NCI-H446 treated with DMSO at 0.1 percent for 48 hours (cell line): ENCODE data around the gene BRME1.
A peak's percentile ranks its signal among the peaks of the same experiment; 100 is the strongest.
"Not testable (repeated sequence)": the region's sequence is repeated elsewhere in the genome, so short reads cannot be mapped to it uniquely, and the experiment has no call there.

Source experiments
- DNase-seq: peaks from one replicate; lab custom pipeline; 2025; lab: John Stamatoyannopoulos, UW

The BRME1 gene

GRCh38 chr19:13865571-13866462 is 40.1 kb downstream of the BRME1 start:
- no peak for DNase-seq

DNA sequence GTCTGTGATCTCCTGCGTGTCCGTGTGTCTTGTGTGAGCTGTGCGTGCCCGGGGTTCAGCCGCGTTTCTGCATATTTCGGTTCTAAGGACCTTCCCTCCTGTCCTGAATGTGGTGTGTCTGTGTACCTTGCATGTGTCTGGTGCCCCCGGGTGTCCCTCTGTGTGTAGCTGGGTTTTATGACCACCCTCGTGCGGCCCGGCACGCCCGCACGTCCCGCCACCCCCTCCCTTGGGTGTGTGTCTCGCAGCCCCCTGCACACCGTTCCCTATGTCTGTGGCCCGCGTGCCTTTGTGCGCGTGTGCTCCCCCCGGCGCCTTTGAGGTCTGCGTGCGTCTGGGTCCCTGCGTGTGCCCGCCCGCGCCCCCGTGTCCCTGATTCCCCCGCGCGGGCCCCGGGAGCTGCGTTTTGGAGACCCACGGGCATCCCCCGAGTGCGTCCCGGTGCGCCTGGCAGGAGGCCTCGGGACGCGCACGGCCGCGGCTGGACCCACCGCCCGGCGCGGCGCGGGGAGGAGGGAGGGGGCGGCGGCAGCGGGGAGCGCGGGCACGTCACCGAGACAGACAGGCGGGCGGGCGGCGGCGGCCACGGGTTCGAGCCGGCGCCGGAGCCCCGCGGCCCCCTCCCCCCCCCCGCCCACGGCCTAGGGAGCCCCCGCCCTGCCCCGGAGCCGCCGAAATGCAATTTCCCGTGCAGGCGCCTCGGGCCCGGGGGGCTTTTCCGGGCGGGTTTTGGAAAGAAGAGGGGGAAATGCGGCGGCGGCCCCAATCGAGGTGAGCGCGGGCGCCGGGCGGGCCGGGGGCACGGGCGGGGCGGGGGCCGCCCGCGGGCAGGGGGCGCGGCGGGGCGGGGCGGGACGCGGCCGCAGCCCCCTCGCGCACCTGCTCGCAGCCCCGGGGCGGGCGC is 41.0 kb downstream of the BRME1 start:
- no peak for DNase-seq

- DNase-seq = no peak
These were observed 41.8 kb downstream of the BRME1 start for GRCh38 chr19:13864046-13864666.

GRCh38 chr19:13861714-13862531 is 44.0 kb downstream of the BRME1 start:
- peak; percentile 61 for DNase-seq

GRCh38 chr19:13861392-13861713 is 44.6 kb downstream of the BRME1 start:
- no peak for DNase-seq

GRCh38 chr19:13860679-13861391 is 45.1 kb downstream of the BRME1 start:
- DNase-seq = no peak

GRCh38 chr19:13859361-13859880 is 46.5 kb downstream of the BRME1 start:
- DNase-seq = no peak

DNA sequence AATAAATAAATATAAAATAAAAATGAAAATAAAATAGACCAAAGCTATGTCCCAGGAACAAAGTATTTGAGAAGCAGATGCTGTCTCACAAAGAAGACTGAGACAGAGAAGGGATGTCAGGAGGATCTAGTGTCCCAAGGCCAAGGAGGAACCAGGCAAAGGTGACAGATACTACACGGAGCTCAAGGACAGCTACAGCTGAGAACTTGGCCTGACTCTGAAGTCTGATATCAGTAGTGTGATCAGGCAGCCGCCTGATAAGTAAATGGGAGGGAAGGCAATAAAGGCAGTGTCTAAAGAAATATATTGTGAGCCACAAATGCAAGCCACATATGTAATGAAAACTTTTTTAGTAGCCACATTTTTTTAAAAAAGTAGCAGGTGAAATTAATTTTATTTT is 49.4 kb downstream of the BRME1 start:
- no peak for DNase-seq

DNA sequence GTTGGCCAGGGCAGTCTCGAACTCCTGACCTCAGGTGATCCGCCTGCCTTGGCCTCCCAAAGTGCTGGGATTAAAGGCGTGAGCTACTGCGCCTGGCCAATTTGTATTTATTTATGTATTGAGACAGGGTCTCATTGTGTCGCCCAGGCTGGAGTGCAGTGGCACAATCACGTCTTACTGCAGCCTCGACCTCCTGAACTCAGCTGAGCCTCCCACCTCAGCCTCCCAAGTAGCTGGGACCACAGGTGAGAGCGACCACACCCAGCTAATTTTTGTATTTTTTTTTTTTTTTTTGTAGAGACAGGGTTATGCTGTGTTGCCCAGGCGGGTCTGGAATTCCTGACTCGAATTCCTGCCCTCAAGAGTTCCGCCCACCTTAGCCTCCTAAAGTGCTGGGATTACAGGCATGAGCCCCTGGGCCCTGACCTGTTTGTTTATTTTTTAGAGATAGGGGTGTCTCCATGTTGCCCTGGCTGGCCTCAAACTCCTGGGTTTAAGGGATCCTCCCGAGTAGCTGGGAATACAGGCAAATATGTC is 53.7 kb downstream of the BRME1 start:
- DNase-seq = not testable (repeated sequence)

- not testable (repeated sequence) for DNase-seq
These were observed 54.2 kb downstream of the BRME1 start for GRCh38 chr19:13851734-13852114.

DNA sequence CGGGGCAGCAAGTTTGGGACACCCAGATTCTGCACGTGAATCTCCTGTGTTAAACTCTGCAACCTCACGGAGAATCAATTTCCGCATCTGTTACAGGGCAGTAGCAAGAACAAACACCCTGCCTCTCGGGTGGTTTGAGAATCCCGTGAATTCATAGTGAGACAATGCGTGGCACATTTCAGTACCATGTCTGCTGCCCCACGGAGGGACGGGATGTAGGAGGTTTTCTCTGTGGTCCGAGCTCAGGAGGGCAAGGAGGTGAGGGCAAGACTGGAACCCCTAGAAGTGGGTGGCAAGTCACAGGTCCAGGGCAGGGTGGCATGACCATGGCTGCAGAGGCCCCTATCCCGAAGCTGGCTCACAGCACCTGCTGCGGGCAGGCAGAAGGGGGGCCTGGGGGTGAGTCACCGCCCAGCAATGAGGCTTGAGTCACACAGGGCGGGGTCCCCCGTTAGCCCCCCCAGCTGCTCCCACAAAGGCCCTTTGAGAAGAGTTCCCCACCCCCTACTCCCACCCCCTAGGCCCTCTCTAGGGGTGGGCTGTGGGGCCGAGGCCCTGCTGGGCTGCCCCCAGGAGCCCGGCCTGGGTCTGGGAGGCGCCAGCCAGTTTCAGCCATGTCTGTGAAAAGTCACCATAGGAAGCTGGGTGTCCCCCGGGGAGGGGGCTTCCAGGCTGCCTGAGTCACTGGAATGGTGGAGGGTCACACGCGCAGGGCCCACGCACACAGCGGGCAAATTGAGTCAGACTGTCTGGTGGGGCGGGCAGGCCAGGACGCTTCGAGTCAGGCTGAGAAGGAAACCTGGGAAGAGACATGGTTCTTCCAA is 54.8 kb downstream of the BRME1 start:
- peak; percentile 22 for DNase-seq

DNA sequence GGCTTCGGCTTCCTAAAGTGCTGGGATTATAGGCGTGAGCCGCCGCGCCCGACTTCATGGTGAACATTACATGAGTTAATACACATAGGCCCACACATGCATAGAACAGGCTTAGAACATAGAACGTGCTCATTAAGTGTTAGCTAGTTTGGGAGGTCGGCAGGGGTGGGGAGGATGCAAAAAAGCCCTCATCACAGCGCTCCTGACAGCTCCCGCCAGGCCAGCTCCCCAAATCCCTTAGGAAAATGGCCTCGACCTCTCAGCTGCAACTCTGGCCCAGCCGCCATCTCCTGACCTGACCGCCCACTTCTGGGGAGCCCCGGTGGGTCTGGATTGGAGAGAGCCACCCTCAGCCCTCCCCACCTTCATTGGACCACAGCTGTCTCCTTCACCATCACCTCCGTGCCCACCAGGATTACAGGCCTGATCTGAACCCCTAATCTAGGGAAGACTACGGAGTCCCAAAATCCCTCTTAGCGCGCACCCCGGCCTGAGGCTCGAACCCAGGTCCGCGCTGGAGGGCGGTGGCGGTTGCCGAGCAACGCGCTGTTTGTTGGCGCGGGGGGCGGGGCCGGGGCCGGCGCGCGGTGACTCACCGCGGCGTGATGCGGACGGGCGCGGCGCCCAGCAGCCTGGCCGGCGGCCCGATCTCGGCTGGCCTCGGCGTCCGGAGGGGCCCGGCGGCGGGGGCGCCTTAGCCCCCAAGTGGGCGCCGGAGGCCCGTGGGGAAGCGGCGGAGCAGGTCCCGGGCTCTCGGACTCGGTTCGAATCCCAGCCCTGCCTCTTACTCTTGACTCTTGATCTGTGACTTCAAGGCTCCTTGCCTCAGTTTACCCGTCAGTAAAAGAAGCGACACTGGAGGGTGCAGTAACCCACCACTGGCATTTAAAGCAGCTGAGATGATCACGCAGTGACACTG is 55.7 kb downstream of the BRME1 start:
- peak; percentile 49 for DNase-seq

DNA sequence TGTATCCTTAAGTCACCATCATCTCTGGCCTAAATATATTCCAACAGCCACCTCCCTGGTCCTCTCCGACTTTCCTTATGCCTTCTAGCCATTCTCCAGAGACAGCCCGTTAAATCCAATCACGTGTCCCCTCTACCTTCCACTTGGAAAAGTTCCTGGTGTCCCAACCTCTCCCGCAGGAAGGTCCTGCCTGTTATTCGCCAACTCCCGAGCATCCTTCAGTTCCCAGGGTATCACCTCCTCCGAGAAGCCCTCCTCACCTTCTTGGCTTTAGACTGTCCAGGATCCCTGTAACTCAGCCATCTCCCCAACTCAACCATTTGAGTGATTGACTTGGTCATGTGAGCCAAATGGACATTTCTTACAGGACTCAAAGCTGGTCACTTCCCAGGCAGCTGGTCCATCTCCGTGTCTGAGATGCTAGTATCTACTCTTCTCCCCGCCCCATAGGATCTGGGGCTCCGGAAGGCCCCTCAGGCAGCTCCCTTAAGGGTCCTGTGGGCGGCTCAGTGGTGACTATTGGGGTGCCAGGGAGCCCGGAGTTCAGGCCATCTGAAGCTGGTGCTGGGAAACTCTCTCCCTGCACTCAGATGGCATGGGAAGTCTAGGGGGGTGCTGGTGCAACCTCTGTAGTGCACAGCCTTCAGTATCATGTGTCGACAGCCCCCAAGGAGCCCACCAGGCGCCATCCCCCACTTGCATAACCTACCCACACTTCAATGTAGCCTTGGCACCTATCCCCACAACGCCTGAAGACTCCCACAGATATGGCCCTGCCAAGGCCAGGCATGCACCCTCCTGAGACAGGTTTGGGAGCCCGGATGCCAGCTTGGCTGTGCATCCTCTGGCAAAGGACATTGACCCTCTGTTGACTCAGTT is 56.9 kb downstream of the BRME1 start:
- no peak for DNase-seq

DNA sequence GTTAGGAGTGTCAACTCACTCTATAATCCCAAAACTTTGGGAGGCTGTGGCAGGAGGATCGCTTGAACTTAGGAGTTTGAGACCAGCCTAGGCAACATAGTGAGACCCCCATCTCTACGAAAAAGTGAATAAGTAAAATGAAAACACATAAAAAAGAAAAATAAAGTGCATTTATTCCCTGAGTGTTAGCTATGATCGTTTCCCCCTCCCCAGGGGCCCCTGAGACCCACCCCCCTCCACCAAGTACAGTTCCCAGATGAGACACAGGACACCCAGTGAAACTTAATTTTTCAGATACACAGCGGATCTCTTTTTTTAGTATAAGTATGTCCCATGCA is 57.6 kb downstream of the BRME1 start:
- DNase-seq = no peak

- peak; percentile 55 for DNase-seq
These were observed 58.2 kb downstream of the BRME1 start for GRCh38 chr19:13847407-13848339.

- DNase-seq = peak; percentile 76
These were observed 59.1 kb downstream of the BRME1 start for GRCh38 chr19:13846557-13847406.
